H1 (cell line): Measurements from ENCODE around the gene FBN1. TPM values are rescaled to one million over a fixed set of nuclear protein-coding genes. Genes with fewer than 3 reads are reported as not detected.

ENCODE experiments used
- polyA plus RNA-seq, 7 experiments: library from polyadenylated mRNA; depleted of rRNA in 3 of 7; stranded (reverse) in 5 of 7; unstranded in 2 of 7; fragments of >200 nt in 5 of 7; fragments of 200-250 nt in 2 of 7; gene quantifications; 1 replicate in 5 of 7; 2 replicates in 1 of 7; 4 replicates in 1 of 7; pipeline versions ENCODE4 v1.2.1 to v1.2.3, GENCODE V29; 2011 to 2013; ENCODE audit warnings: missing spikeins in 2 of 7, mixed read lengths in 2 of 7
- total RNA-seq: library from RNA; stranded (reverse); fragmentation: NEBNext Ultra II Directional; extraction: Animal tissue kit (Norgen Biotek cat#: 25700); gene quantifications from 2 replicates; pipeline ENCODE4 v1.2.1, GENCODE V29; 2021

Gene FBN1
- total and polyA plus RNA-seq, 2 of the 8 experiments (the other 6 are each of a cell fraction or from before 2014, with no cell fraction given) = 3.0 to 4.0 TPM

Other genes starting within 250 kb of the FBN1 start
- 16.1 and 16.2 TPM in 2 replicates for gene CEP152, start 165.4 kb upstream of the FBN1 start, total RNA-seq
- 1.4 and 1.8 TPM in 2 replicates for gene CEP152, start 165.4 kb upstream of the FBN1 start, polyA plus RNA-seq (2011; rRNA removed)
- gene EID1, start 232.4 kb upstream of the FBN1 start, total RNA-seq = 110 and 135 TPM in 2 replicates
- 89.0 and 101 TPM in 2 replicates for gene EID1, start 232.4 kb upstream of the FBN1 start, polyA plus RNA-seq (2011; rRNA removed)